SK-N-SH (cell line): Measurements from ENCODE around the gene KCNA10.

ENCODE experiments used
- POLR2AphosphoS5 ChIP-seq: IDR thresholded peaks from 2 replicates; pipeline ENCODE4 v1.6.1; 2012; ENCODE audit warnings: low read depth, low read length
- RCOR1 ChIP-seq: fragments of 150-350 bp; IDR thresholded peaks from 2 replicates; pipeline ENCODE4 v1.6.1; 2017; ENCODE audit warnings: antibody characterized with exemption, low read length
- SIN3A ChIP-seq: IDR thresholded peaks from 2 replicates; pipeline ENCODE4 v1.6.1; 2012; ENCODE audit warnings: low read depth, mild to moderate bottlenecking, low read length, moderate library complexity, borderline replicate concordance
- TF ChIP-seq, protein P1 (sequence below): fragments of 200-600 bp; sonication (generic); IDR thresholded peaks from 2 replicates; pipeline ENCODE4 v1.6.1; 2017; ENCODE audit warnings: antibody characterized with exemption, mild to moderate bottlenecking, moderate library complexity
- TF ChIP-seq, protein P2 (sequence below): IDR thresholded peaks from 2 replicates; pipeline ENCODE4; 2012
- TF ChIP-seq, protein P3 (sequence below): IDR thresholded peaks from 2 replicates; pipeline ENCODE4 v1.6.1; 2012; ENCODE audit warnings: mild to moderate bottlenecking, low read depth, low read length, moderate library complexity
- TF ChIP-seq, protein P4 (sequence below): IDR thresholded peaks from 2 replicates; pipeline ENCODE4 v1.4.0; 2012; ENCODE audit warnings: low read depth

DNA sequence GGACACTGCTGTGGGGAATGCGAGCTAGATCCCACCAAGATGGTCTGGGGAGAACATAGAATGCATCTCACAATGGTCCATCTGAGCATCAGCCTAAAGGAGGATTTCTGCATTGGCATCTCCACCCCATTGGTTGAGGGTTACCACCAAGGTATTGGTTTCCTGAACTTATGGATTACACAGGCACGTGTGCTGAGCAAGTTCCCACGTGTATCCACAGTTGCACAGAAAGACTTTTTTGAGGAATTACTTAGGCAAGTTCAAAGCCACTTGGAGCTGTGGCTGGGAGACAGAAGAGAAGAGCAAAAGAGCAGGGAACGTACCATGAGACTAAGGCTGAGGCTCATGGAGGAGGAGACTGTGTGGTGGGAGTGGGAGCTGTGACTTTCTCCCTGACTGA lies 44.1 kb upstream of the KCNA10 start:
- TF ChIP-seq, protein P1, sequence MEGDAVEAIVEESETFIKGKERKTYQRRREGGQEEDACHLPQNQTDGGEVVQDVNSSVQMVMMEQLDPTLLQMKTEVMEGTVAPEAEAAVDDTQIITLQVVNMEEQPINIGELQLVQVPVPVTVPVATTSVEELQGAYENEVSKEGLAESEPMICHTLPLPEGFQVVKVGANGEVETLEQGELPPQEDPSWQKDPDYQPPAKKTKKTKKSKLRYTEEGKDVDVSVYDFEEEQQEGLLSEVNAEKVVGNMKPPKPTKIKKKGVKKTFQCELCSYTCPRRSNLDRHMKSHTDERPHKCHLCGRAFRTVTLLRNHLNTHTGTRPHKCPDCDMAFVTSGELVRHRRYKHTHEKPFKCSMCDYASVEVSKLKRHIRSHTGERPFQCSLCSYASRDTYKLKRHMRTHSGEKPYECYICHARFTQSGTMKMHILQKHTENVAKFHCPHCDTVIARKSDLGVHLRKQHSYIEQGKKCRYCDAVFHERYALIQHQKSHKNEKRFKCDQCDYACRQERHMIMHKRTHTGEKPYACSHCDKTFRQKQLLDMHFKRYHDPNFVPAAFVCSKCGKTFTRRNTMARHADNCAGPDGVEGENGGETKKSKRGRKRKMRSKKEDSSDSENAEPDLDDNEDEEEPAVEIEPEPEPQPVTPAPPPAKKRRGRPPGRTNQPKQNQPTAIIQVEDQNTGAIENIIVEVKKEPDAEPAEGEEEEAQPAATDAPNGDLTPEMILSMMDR, result no peak
- TF ChIP-seq, protein P2, sequence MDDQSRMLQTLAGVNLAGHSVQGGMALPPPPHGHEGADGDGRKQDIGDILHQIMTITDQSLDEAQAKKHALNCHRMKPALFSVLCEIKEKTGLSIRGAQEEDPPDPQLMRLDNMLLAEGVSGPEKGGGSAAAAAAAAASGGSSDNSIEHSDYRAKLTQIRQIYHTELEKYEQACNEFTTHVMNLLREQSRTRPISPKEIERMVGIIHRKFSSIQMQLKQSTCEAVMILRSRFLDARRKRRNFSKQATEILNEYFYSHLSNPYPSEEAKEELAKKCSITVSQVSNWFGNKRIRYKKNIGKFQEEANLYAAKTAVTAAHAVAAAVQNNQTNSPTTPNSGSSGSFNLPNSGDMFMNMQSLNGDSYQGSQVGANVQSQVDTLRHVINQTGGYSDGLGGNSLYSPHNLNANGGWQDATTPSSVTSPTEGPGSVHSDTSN, result no peak
- TF ChIP-seq, protein P3, sequence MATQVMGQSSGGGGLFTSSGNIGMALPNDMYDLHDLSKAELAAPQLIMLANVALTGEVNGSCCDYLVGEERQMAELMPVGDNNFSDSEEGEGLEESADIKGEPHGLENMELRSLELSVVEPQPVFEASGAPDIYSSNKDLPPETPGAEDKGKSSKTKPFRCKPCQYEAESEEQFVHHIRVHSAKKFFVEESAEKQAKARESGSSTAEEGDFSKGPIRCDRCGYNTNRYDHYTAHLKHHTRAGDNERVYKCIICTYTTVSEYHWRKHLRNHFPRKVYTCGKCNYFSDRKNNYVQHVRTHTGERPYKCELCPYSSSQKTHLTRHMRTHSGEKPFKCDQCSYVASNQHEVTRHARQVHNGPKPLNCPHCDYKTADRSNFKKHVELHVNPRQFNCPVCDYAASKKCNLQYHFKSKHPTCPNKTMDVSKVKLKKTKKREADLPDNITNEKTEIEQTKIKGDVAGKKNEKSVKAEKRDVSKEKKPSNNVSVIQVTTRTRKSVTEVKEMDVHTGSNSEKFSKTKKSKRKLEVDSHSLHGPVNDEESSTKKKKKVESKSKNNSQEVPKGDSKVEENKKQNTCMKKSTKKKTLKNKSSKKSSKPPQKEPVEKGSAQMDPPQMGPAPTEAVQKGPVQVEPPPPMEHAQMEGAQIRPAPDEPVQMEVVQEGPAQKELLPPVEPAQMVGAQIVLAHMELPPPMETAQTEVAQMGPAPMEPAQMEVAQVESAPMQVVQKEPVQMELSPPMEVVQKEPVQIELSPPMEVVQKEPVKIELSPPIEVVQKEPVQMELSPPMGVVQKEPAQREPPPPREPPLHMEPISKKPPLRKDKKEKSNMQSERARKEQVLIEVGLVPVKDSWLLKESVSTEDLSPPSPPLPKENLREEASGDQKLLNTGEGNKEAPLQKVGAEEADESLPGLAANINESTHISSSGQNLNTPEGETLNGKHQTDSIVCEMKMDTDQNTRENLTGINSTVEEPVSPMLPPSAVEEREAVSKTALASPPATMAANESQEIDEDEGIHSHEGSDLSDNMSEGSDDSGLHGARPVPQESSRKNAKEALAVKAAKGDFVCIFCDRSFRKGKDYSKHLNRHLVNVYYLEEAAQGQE, result no peak
- TF ChIP-seq, protein P4, sequence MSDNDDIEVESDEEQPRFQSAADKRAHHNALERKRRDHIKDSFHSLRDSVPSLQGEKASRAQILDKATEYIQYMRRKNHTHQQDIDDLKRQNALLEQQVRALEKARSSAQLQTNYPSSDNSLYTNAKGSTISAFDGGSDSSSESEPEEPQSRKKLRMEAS, result no peak
- no peak for TF ChIP-seq SIN3A
- TF ChIP-seq POLR2AphosphoS5, result no peak
- TF ChIP-seq RCOR1, result no peak
